ENCODE results near the gene PIK3IP1. TPM values are rescaled to one million over a fixed set of nuclear protein-coding genes. Genes with fewer than 3 reads are reported as not detected.

PIK3IP1 gene
- total and polyA plus RNA-seq, 4 donors = 11.5 to 47.1 (median 29.7) TPM

DNA sequence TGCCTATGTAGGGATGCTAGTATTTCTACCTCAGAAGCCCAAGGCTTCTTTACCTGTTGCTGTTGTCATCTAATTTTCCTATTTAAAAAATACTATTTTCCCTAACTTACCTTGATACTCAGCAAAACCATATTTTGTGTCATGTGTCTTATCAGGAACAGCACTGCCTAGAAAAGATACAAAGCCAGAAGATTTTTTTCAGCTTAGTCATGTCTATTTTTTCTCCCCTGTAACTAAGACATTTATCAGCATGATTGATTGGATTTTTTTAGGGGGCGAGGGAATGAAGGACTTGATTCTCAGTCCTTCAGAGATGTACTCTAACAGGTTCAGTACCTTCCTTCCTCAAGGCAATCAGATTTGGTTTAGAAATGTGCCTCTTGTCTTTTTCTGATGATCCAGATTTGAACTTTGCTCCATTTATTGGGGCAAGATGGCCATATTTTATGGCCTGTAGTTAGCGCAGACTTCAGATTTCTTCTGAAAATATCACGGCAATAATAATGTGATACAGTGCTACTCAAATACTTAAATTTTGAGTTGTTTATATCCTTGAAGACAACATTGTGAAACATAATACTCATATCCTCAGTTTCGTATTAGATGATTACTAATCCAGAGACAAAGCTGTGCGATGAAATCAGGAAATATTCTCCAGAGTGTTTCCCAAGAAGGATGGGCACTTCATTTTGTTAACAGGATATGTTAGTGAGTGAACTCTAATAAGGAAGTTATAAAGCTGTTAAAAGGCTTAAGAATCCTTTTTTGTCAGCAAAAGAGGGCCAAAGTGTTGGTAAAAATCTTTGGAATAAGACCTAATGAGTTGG lies 3.8 kb upstream of the PIK3IP1 start:
- no peak overlapping the region for H3K9ac ChIP-seq (ENCODE audit: insufficient read depth in 1 of 2, low read length in 2 of 2)
- H3K27me3 ChIP-seq (ENCODE audit: control insufficient read depth in 3 of 3, insufficient read depth in 3 of 3, low read length in 2 of 3) = no peaks in the 10 kb centered on the region
- no peaks in the 10 kb centered on the region for H3K36me3 ChIP-seq (ENCODE audit: control insufficient read depth in 4 of 4, insufficient read depth in 4 of 4, low read length in 4 of 4)
- peaks cover 0 to 7% (median 5%) of the 10 kb centered on the region in 5 donors for H3K4me1 ChIP-seq (ENCODE audit: control insufficient read depth in 5 of 5, insufficient read depth in 5 of 5, low read length in 5 of 5)
- ATAC-seq (ENCODE audit: insufficient read depth, low FRiP score) (no peak), DNase-seq (peak in 1 of 3 donors; percentile 31)
- TF ChIP-seq, protein P1, sequence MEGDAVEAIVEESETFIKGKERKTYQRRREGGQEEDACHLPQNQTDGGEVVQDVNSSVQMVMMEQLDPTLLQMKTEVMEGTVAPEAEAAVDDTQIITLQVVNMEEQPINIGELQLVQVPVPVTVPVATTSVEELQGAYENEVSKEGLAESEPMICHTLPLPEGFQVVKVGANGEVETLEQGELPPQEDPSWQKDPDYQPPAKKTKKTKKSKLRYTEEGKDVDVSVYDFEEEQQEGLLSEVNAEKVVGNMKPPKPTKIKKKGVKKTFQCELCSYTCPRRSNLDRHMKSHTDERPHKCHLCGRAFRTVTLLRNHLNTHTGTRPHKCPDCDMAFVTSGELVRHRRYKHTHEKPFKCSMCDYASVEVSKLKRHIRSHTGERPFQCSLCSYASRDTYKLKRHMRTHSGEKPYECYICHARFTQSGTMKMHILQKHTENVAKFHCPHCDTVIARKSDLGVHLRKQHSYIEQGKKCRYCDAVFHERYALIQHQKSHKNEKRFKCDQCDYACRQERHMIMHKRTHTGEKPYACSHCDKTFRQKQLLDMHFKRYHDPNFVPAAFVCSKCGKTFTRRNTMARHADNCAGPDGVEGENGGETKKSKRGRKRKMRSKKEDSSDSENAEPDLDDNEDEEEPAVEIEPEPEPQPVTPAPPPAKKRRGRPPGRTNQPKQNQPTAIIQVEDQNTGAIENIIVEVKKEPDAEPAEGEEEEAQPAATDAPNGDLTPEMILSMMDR (IDR thresholded peaks at IDR 0.05; ENCODE audit: control extremely low read depth, extremely low read depth) = no peak
- no peaks in the 10 kb centered on the region for H3K9me3 ChIP-seq (ENCODE audit: control insufficient read depth in 4 of 4, insufficient read depth in 3 of 4, low read length in 3 of 4)
- peak overlapping the region in 1 of 2 donors; percentile 54 for H3K27ac ChIP-seq (ENCODE audit: low read depth in 1 of 2, low read length in 1 of 2)
- WGBS, 2 donors = 44 to 52% methylated on average over 5 of the region's 5 CpGs
- no peak overlapping the region for H3K4me3 ChIP-seq

DNA sequence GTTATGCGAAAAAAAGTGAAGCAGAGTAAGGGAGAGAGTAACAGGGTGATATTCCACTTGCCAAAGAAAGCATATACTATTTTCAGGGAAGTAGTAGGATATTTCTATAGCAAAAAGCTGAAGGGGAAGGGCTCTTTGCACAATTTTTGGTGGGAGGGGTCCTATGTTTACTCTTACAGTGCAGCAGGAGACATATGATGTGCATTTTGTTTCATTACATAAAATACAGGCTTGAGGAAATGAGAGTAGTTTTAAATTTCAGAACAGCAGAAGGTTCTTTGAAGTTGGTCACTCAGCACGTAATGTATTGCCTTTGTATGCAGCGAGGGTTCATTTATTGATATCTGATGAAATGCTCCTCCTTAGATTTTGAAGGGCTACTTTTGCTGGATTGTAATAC lies 3.1 kb upstream of the PIK3IP1 start:
- no peaks in the 10 kb centered on the region for H3K27me3 ChIP-seq (ENCODE audit: control insufficient read depth in 3 of 3, insufficient read depth in 3 of 3, low read length in 2 of 3)
- H3K9me3 ChIP-seq (ENCODE audit: control insufficient read depth in 4 of 4, insufficient read depth in 3 of 4, low read length in 3 of 4) = no peaks in the 10 kb centered on the region
- ATAC-seq (ENCODE audit: insufficient read depth, low FRiP score) (no peak), DNase-seq (no peak)
- TF ChIP-seq, protein P1 (IDR thresholded peaks at IDR 0.05; ENCODE audit: control extremely low read depth, extremely low read depth) = no peak
- H3K27ac ChIP-seq (ENCODE audit: low read depth in 1 of 2, low read length in 1 of 2) = no peak overlapping the region
- H3K9ac ChIP-seq (ENCODE audit: insufficient read depth in 1 of 2, low read length in 2 of 2) = no peak overlapping the region
- H3K36me3 ChIP-seq (ENCODE audit: control insufficient read depth in 4 of 4, insufficient read depth in 4 of 4, low read length in 4 of 4) = no peaks in the 10 kb centered on the region
- 85 to 88% methylated on average over 3 of the region's 3 CpGs for WGBS, 2 donors
- no peak overlapping the region for H3K4me3 ChIP-seq
- H3K4me1 ChIP-seq (ENCODE audit: control insufficient read depth in 5 of 5, insufficient read depth in 5 of 5, low read length in 5 of 5) = peaks cover 0 to 7% (median 5%) of the 10 kb centered on the region in 5 donors

DNA sequence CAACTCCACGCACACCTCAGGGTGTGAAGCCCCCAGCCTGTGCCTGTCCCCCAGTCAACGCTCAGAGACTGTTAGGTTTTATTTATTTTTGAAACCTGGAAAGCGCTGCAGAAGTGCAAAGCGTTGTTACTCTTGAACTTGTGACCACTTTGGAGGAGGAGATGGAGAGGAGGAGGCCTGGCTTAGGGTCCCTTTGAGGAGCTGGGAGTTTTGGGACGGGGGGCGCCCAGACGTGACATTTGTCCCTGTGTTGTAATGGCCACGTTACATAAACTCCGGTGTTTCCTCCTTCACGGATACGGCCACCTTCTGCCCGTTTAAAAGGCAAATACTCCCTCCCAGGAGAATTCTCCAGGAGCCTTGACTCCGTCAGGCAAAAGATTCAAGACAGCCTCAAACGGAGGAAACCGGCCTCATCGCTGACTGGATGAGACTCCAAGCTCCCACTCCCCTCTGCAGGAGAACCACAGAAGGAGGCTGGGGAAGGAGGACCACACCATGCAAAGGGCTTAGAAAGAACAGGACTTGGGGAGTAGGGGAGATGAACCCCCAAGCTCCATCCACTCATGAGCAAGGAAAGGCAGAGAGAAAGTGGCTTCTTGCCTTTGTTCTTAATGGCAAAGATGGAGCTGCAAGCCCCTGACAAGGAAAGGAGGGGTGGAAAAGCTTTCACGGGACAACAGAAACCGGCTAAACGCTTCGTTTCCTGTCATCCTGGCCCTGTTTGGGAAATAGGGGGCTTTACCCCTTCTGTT lies 630 bp downstream of the PIK3IP1 start:
- Histone ChIP-seq H3K4me3 (peak overlapping the region; percentile 82), H3K27me3 (ENCODE audit: control insufficient read depth in 3 of 3, insufficient read depth in 3 of 3, low read length in 2 of 3) (no peaks in the 10 kb centered on the region), H3K9ac (ENCODE audit: insufficient read depth in 1 of 2, low read length in 2 of 2) (peak overlapping the region in 1 of 2 donors; percentile 33), H3K27ac (ENCODE audit: low read depth in 1 of 2, low read length in 1 of 2) (peak overlapping the region; percentile 98 to 99), H3K36me3 (ENCODE audit: control insufficient read depth in 4 of 4, insufficient read depth in 4 of 4, low read length in 4 of 4) (peaks cover 0 to 7% (median 3%) of the 10 kb centered on the region in 4 donors), H3K4me1 (ENCODE audit: control insufficient read depth in 5 of 5, insufficient read depth in 5 of 5, low read length in 5 of 5) (peaks cover 3 to 13% (median 9%) of the 10 kb centered on the region in 5 donors), H3K9me3 (ENCODE audit: control insufficient read depth in 4 of 4, insufficient read depth in 3 of 4, low read length in 3 of 4) (no peaks in the 10 kb centered on the region)
- WGBS, 2 donors = 0 to 1% methylated on average over 20 of the region's 20 CpGs
- ATAC-seq (ENCODE audit: insufficient read depth, low FRiP score) (no peak), DNase-seq (peak in 2 of 3 donors; percentile 50 to 53)
- TF ChIP-seq, protein P1 (IDR thresholded peaks at IDR 0.05; ENCODE audit: control extremely low read depth, extremely low read depth) = no peak
